DOHH2 (cell line): ENCODE data around the gene C1orf87.

ENCODE experiments used
- H3F3A ChIP-seq: fragments of 200-600 bp; sonication (generic), shearing (Covaris generic); 2 replicates; pipeline ENCODE4 v1.6.0; 2016; ENCODE audit warnings: antibody characterized with exemption, mild to moderate bottlenecking; ENCODE audit not compliant: control insufficient read depth, insufficient read depth
- H3K27ac ChIP-seq: fragments of 200-600 bp; sonication (generic); 2 replicates; pipeline ENCODE4 v1.5.1; 2014; ENCODE audit warnings: low read depth, mild to moderate bottlenecking, low read length, moderate library complexity
- H3K27me3 ChIP-seq: fragments of 200-600 bp; sonication (generic); 2 replicates; pipeline ENCODE4 v1.6.1; 2014; ENCODE audit warnings: mild to moderate bottlenecking, low read length, mixed read lengths; ENCODE audit not compliant: control insufficient read depth
- H3K36me3 ChIP-seq: fragments of 200-600 bp; sonication (generic); 2 replicates; pipeline ENCODE4 v1.6.1; 2014; ENCODE audit warnings: mild to moderate bottlenecking, low read length, moderate library complexity, mixed read lengths; ENCODE audit not compliant: control insufficient read depth
- H3K4me1 ChIP-seq: fragments of 200-600 bp; sonication (generic); 2 replicates; pipeline ENCODE4 v1.6.1; 2014; ENCODE audit warnings: mild to moderate bottlenecking, low read length, mixed read lengths; ENCODE audit not compliant: control insufficient read depth
- H3K4me2 ChIP-seq: fragments of 200-600 bp; sonication (generic); 2 replicates; pipeline ENCODE4 v1.6.0; 2014; ENCODE audit warnings: mild to moderate bottlenecking, low read length, moderate library complexity
- H3K4me3 ChIP-seq: fragments of 200-600 bp; sonication (generic); 2 replicates; pipeline ENCODE4 v1.5.1; 2014; ENCODE audit warnings: mild to moderate bottlenecking, low read length, mixed read lengths
- H3K79me2 ChIP-seq: fragments of 200-600 bp; sonication (generic); 2 replicates; pipeline ENCODE4 v1.6.1; 2014; ENCODE audit warnings: mild to moderate bottlenecking, low read length, mixed read lengths; ENCODE audit not compliant: control insufficient read depth
- H3K9me2 ChIP-seq: fragments of 200-600 bp; sonication (generic); replicated peaks from 2 replicates; pipeline ENCODE4 v1.6.1; 2014; ENCODE audit warnings: mild to moderate bottlenecking, low read length, mixed read lengths; ENCODE audit not compliant: control insufficient read depth
- H3K9me3 ChIP-seq: fragments of 200-600 bp; sonication (generic); 2 replicates; pipeline ENCODE4 v1.6.1; 2014; ENCODE audit warnings: antibody characterized with exemption, low read length, mixed read lengths; ENCODE audit not compliant: control insufficient read depth, insufficient read depth
- H4K20me1 ChIP-seq: fragments of 200-600 bp; sonication (generic); 2 replicates; pipeline ENCODE4 v1.6.0; 2014; ENCODE audit warnings: low read depth, mild to moderate bottlenecking, antibody characterized with exemption, low read length, moderate library complexity; ENCODE audit not compliant: control insufficient read depth, insufficient read depth
- CTCF ChIP-seq: fragments of 200-600 bp; sonication (generic); IDR thresholded peaks from one replicate; pipeline ENCODE4 v1.5.1; 2014; ENCODE audit warnings: antibody characterized with exemption, mild to moderate bottlenecking, low read depth, low read length; ENCODE audit not compliant: poor library complexity, severe bottlenecking
- EZH2phosphoT487 ChIP-seq: fragments of 200-600 bp; sonication (generic); IDR thresholded peaks from 2 replicates; pipeline ENCODE4 v1.6.1; 2017; ENCODE audit warnings: borderline replicate concordance, mild to moderate bottlenecking, antibody characterized with exemption, low read length, moderate library complexity, mixed read lengths

The C1orf87 gene

DNA sequence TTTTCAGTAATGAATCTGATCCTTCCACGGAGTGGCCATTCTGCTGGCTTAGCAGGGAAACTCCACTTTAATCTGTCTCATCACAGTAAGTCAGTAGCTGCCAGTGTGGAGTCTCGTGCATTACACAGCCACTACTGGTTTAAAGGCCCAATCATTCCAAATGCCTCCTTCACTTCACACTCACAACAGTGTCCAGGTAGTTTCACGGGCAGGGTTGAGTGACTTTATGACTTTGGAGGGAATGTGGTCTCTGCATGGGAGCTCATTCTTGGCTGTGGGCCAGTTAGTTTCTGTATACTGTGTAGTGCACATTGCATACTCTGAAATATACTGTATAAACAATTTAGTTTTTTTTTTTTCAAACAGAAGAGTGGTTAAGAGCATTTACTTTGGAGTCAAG is 34.6 kb upstream of the C1orf87 start:
- Histone ChIP-seq H3K4me3 (no peak overlapping the region), H3K4me1 (no peaks in the 10 kb centered on the region), H3K27ac (no peak overlapping the region), H3K27me3 (no peaks in the 10 kb centered on the region), H3K4me2 (no peak overlapping the region), H3K79me2 (no peaks in the 10 kb centered on the region), H3F3A (no peaks in the 10 kb centered on the region), H4K20me1 (no peaks in the 10 kb centered on the region), H3K9me2 (no peaks in the 10 kb centered on the region), H3K9me3 (no peaks in the 10 kb centered on the region), H3K36me3 (no peaks in the 10 kb centered on the region)
- TF ChIP-seq CTCF (no peak), EZH2phosphoT487 (no peak)

GRCh38 chr1:60103186-60103585 is 29.6 kb upstream of the C1orf87 start:
- H3F3A ChIP-seq: no peaks in the 10 kb centered on the region
- H3K4me2 ChIP-seq: no peak overlapping the region
- no peak overlapping the region for H3K27ac ChIP-seq

DNA sequence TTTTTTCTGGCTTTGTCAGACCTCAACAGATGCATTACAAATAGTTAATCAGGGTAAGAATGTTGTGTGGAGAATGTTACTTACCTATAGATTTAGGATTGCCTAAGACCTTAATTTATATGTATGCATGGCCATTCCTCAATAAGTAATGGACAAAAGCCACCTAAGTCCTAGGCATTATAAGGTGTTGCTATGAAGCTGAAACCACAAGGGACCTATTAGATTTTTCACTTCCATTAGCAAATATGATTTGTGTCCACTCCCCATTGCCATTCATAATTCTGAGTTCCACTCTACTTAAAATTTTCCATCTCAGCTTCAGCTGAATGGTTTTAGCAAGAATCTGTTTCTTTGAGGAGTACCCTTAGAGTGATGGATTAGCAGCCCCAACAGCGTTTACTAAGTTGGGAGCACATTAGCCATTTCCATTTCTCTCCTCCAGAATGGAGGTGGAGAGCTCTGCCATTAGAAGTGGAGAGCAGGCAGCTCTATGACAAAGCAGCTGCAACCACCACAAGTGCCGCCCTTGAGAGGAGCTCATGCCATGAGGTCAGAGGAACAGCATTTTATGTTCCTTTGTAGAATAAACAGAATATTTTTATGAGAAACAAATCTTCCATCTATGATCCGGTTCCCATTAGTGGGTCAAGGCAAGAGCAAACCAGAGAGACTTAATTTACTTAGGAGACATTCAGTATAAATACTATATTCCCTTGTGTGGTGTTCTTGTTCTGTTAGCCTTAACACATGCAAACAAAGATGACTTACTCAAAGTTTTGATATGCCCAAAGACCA is 28.9 kb upstream of the C1orf87 start:
- Histone ChIP-seq H3K79me2 (no peaks in the 10 kb centered on the region), H3K4me2 (no peak overlapping the region), H3K9me2 (no peaks in the 10 kb centered on the region), H3K27ac (no peak overlapping the region), H3K9me3 (no peaks in the 10 kb centered on the region), H4K20me1 (no peaks in the 10 kb centered on the region), H3F3A (no peaks in the 10 kb centered on the region), H3K27me3 (no peaks in the 10 kb centered on the region), H3K36me3 (no peaks in the 10 kb centered on the region), H3K4me3 (no peak overlapping the region), H3K4me1 (no peaks in the 10 kb centered on the region)
- TF ChIP-seq EZH2phosphoT487 (no peak), CTCF (no peak)

More at GRCh38 chr1:60103186-60103585, 29.6 kb upstream of the C1orf87 start:
- Histone ChIP-seq H3K79me2 (no peaks in the 10 kb centered on the region), H3K4me3 (no peak overlapping the region), H3K36me3 (no peaks in the 10 kb centered on the region), H3K9me2 (no peaks in the 10 kb centered on the region), H3K4me1 (no peaks in the 10 kb centered on the region), H4K20me1 (no peaks in the 10 kb centered on the region), H3K27me3 (no peaks in the 10 kb centered on the region), H3K9me3 (no peaks in the 10 kb centered on the region)
- TF ChIP-seq EZH2phosphoT487 (no peak), CTCF (no peak)
